OCI-LY3 (cell line): Measurements from ENCODE around the gene MRC2.

Source experiments
- H2AFZ ChIP-seq: fragments of 200-600, 300-600 bp; shearing (Covaris generic); 2 replicates; pipeline ENCODE4 v1.6.0; 2014; ENCODE audit warnings: antibody characterized with exemption, low read depth, low read length
- H3K27ac ChIP-seq: fragments of 200-600, 300-600 bp; sonication (generic); 2 replicates; pipeline ENCODE4 v1.5.1; 2014; ENCODE audit warnings: mild to moderate bottlenecking, low read length, moderate library complexity, mixed read lengths
- H3K27me3 ChIP-seq: fragments of 200-600, 300-600 bp; sonication (generic); 2 replicates; pipeline ENCODE4 v1.6.1; 2014; ENCODE audit warnings: low read depth, low read length, mixed read lengths
- H3K36me3 ChIP-seq: fragments of 200-600, 300-600 bp; sonication (generic); replicated peaks from 2 replicates; pipeline ENCODE3; 2014; ENCODE audit warnings: low read depth, low read length, mixed read lengths
- H3K4me1 ChIP-seq: fragments of 300-600, 200-600 bp; sonication (generic); 2 replicates; pipeline ENCODE4 v1.6.1; 2014; ENCODE audit warnings: low read length, mixed read lengths
- H3K4me2 ChIP-seq: fragments of 200-600, 300-600 bp; sonication (generic); 2 replicates; pipeline ENCODE4 v1.6.1; 2014; ENCODE audit warnings: low read length, mixed read lengths
- H3K4me3 ChIP-seq: fragments of 300-600, 200-600 bp; sonication (generic); 2 replicates; pipeline ENCODE4 v1.5.1; 2014; ENCODE audit warnings: antibody characterized with exemption, mild to moderate bottlenecking, low read length, moderate library complexity
- H3K79me2 ChIP-seq: fragments of 300-600, 200-600 bp; shearing (Covaris generic); 2 replicates; pipeline ENCODE4 v1.6.1; 2014; ENCODE audit warnings: mild to moderate bottlenecking, low read length, mixed read lengths
- H3K9ac ChIP-seq: fragments of 300-600, 200-600 bp; shearing (Covaris generic); 2 replicates; pipeline ENCODE4 v1.6.0; 2014; ENCODE audit warnings: mild to moderate bottlenecking, low read length, moderate library complexity
- H3K9me3 ChIP-seq: fragments of 200-600, 300-600 bp; shearing (Covaris generic); 2 replicates; pipeline ENCODE4 v1.6.1; 2014; ENCODE audit warnings: low read length, mixed read lengths; ENCODE audit not compliant: insufficient read depth
- H4K20me1 ChIP-seq: fragments of 200-600, 300-600 bp; sonication (generic); 2 replicates; pipeline ENCODE4 v1.6.1; 2016; ENCODE audit warnings: low read length, mixed read lengths; ENCODE audit not compliant: insufficient read depth
- EZH2phosphoT487 ChIP-seq: fragments of 200-600 bp; shearing (Covaris generic); IDR thresholded peaks from 2 replicates; pipeline ENCODE4 v1.6.1; 2018; ENCODE audit warnings: antibody characterized with exemption, mixed run types, low read depth
- TF ChIP-seq, protein P1 (sequence below): fragments of 200-600, 300-600 bp; sonication (generic); IDR thresholded peaks from 2 replicates; pipeline ENCODE4 v1.5.1; 2014; ENCODE audit warnings: antibody characterized with exemption, low read length, low read depth

Gene MRC2

DNA sequence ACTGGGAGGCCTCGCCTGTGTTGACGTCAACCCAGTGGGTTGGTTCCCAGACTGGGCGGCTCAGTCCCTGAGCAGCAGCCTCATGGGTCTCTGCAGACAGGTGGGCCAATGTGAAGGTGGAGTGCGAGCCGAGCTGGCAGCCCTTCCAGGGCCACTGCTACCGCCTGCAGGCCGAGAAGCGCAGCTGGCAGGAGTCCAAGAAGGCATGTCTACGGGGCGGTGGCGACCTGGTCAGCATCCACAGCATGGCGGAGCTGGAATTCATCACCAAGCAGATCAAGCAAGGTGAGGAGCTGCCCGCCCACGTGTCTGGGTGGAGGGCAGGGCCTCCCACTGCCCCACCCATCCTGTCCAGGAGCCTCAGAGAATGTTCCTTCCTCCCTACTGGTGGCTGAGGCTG, 44.1 kb downstream of the MRC2 start:
- H3K27me3 ChIP-seq: no peaks in the 10 kb centered on the region
- H3K4me3 ChIP-seq: no peak overlapping the region
- H3K9me3 ChIP-seq: no peaks in the 10 kb centered on the region
- no peak overlapping the region for H2AFZ ChIP-seq
- H3K79me2 ChIP-seq: no peaks in the 10 kb centered on the region
- H3K9ac ChIP-seq: no peak overlapping the region
- H3K4me2 ChIP-seq: no peak overlapping the region
- peaks cover 4% of the 10 kb centered on the region for H3K4me1 ChIP-seq
- H3K36me3 ChIP-seq: no peaks in the 10 kb centered on the region
- no peak for TF ChIP-seq EZH2phosphoT487
- TF ChIP-seq, protein P1, sequence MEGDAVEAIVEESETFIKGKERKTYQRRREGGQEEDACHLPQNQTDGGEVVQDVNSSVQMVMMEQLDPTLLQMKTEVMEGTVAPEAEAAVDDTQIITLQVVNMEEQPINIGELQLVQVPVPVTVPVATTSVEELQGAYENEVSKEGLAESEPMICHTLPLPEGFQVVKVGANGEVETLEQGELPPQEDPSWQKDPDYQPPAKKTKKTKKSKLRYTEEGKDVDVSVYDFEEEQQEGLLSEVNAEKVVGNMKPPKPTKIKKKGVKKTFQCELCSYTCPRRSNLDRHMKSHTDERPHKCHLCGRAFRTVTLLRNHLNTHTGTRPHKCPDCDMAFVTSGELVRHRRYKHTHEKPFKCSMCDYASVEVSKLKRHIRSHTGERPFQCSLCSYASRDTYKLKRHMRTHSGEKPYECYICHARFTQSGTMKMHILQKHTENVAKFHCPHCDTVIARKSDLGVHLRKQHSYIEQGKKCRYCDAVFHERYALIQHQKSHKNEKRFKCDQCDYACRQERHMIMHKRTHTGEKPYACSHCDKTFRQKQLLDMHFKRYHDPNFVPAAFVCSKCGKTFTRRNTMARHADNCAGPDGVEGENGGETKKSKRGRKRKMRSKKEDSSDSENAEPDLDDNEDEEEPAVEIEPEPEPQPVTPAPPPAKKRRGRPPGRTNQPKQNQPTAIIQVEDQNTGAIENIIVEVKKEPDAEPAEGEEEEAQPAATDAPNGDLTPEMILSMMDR: no peak
- no peak overlapping the region for H3K27ac ChIP-seq
- no peaks in the 10 kb centered on the region for H4K20me1 ChIP-seq

DNA sequence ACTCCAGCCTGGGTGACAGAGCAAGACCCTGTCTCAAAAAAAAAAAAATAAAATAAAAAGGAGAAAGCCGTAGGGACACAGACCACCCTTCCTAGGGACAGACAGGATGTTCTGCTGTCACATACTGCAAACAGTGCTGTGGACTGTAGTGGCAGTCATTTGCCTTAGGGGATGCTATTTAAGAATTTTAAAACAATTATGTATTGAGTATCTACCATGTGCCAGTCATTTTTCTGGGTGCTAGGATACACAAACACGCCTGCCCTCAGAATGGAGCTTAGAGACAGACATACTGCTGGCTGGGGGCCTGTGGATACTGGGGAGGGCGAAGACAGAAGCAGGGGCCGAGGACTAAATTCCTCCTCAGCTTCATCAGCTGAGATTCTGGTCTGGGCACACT, 45.5 kb downstream of the MRC2 start:
- Histone ChIP-seq H3K36me3 (no peaks in the 10 kb centered on the region), H3K9me3 (no peaks in the 10 kb centered on the region), H3K4me2 (no peak overlapping the region), H2AFZ (no peak overlapping the region), H3K9ac (no peak overlapping the region), H3K27me3 (no peaks in the 10 kb centered on the region), H3K4me1 (peaks cover 4% of the 10 kb centered on the region), H3K27ac (no peak overlapping the region), H4K20me1 (no peaks in the 10 kb centered on the region), H3K4me3 (no peak overlapping the region), H3K79me2 (no peaks in the 10 kb centered on the region)
- TF ChIP-seq EZH2phosphoT487: no peak
- TF ChIP-seq, protein P1: no peak

DNA sequence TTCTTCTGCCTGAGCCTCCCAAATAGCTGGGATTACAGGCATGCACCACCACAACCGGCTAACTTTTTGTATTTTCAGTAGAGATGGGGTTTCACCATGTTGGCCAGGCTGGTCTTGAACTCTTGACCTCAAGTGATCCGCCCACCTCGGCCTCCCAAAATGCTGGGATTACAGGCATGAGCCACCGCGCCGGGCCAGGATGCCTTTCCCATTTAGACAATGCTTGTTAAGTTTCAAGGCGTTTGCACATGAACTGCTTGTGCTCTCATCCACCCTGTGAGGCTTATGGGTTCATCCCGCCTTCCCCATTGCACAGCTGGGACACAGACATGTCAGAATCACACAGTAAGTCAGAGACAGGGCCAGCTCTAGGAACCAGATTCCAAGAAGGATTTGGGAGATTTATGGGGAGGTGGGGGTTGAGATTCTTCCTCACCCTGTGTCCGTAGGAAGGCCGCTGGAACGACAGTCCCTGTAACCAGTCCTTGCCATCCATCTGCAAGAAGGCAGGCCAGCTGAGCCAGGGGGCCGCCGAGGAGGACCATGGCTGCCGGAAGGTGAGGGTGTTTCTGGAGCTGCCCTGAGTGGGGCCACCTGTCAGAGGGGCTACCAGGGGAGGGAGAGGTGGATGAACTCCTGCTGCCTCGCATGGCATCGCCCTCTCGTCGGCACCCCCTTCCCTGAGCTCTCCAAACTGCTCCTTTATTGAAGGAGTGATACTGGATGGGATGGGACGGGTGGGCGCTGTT, 46.3 kb downstream of the MRC2 start:
- Histone ChIP-seq H3K36me3 (no peaks in the 10 kb centered on the region), H3K9ac (no peak overlapping the region), H3K4me2 (no peak overlapping the region), H3K4me3 (no peak overlapping the region), H3K4me1 (peaks cover 4% of the 10 kb centered on the region), H3K27me3 (no peaks in the 10 kb centered on the region), H2AFZ (no peak overlapping the region), H3K9me3 (no peaks in the 10 kb centered on the region), H3K27ac (no peak overlapping the region), H3K79me2 (no peaks in the 10 kb centered on the region), H4K20me1 (no peaks in the 10 kb centered on the region)
- no peak for TF ChIP-seq EZH2phosphoT487
- TF ChIP-seq, protein P1: no peak

DNA sequence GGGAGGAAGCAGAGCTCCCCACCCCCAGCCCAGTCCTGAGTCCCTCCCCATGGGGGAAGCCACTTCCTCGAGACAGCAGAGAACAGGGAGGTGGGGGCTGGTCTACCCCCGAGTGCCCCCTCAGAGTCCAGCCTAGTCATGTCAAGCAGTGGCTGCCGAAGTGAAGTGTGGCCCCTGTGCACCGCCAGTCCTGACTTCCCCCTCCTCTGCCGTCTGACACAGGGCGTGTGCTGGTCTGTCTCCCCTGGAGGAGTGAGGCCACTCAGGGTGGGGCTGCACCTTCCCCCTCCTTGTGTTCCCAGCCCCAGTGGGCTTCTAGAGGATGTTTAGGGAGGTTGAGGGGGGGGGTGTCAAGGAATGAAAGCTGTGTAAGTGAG, 46.9 kb downstream of the MRC2 start:
- H3K9ac ChIP-seq: no peak overlapping the region
- no peaks in the 10 kb centered on the region for H3K27me3 ChIP-seq
- H3K4me1 ChIP-seq: peaks cover 4% of the 10 kb centered on the region
- H3K79me2 ChIP-seq: no peaks in the 10 kb centered on the region
- no peaks in the 10 kb centered on the region for H3K36me3 ChIP-seq
- H3K4me3 ChIP-seq: no peak overlapping the region
- no peaks in the 10 kb centered on the region for H3K9me3 ChIP-seq
- TF ChIP-seq, protein P1: no peak
- no peak for TF ChIP-seq EZH2phosphoT487
- H3K4me2 ChIP-seq: no peak overlapping the region
- H4K20me1 ChIP-seq: no peaks in the 10 kb centered on the region
- no peak overlapping the region for H3K27ac ChIP-seq
- H2AFZ ChIP-seq: no peak overlapping the region
